Measurements from ENCODE around the gene AKT2.
"Not testable (repeated sequence)": the region's sequence is repeated elsewhere in the genome, so short reads cannot be mapped to it uniquely, and the experiment has no call there.

AKT2 gene

GRCh38 chr19:40232949-40233810 lies 52.0 kb downstream of the AKT2 start:
- no peak for DNase-seq

- no peak for DNase-seq
These were observed 52.7 kb downstream of the AKT2 start for GRCh38 chr19:40232479-40232878.

GRCh38 chr19:40231544-40232424 lies 53.4 kb downstream of the AKT2 start:
- no peak for DNase-seq

- no peak for DNase-seq
These were observed 54.1 kb downstream of the AKT2 start for GRCh38 chr19:40231057-40231456.

GRCh38 chr19:40229926-40230417 lies 55.2 kb downstream of the AKT2 start:
- DNase-seq: no peak

- no peak for DNase-seq
These were observed 55.7 kb downstream of the AKT2 start for GRCh38 chr19:40229484-40229883.

- no peak for DNase-seq
These were observed 56.3 kb downstream of the AKT2 start for GRCh38 chr19:40228863-40229262.

GRCh38 chr19:40228346-40228745 lies 56.8 kb downstream of the AKT2 start:
- DNase-seq: no peak

- DNase-seq: no peak
These were observed 59.5 kb downstream of the AKT2 start for GRCh38 chr19:40225440-40226305.

- peak; percentile 56 for DNase-seq
These were observed 60.6 kb downstream of the AKT2 start for GRCh38 chr19:40224342-40225150.

- DNase-seq: peak; percentile 42
These were observed 61.9 kb downstream of the AKT2 start for GRCh38 chr19:40223135-40223822.

GRCh38 chr19:40221858-40222619 lies 63.1 kb downstream of the AKT2 start:
- DNase-seq: peak; percentile 85

- no peak for DNase-seq
These were observed 64.5 kb downstream of the AKT2 start for GRCh38 chr19:40220674-40221073.

GRCh38 chr19:40219721-40220276 lies 65.3 kb downstream of the AKT2 start:
- peak; percentile 16 for DNase-seq

- DNase-seq: not testable (repeated sequence)
These were observed 66.1 kb downstream of the AKT2 start for GRCh38 chr19:40219029-40219428.

- DNase-seq: no peak
These were observed 66.9 kb downstream of the AKT2 start, which contains the start of gene TTC9B for GRCh38 chr19:40217934-40218890. TTC9B (minus strand) TSS chr19:40218384; CDS start chr19:40218381, 3 bp downstream.

- DNase-seq: peak; percentile 73
These were observed 67.9 kb downstream of the AKT2 start for GRCh38 chr19:40217027-40217810.

GRCh38 chr19:40216777-40217026 lies 68.4 kb downstream of the AKT2 start:
- no peak for DNase-seq
